Stimulated activated CD8-positive, alpha-beta memory T cell treated with anti-CD3 and anti-CD28 coated beads, Interleukin-12 subunit alpha, Interleukin-12 subunit beta, amount 100 ng/mL, for 4 hours (primary cell): ENCODE results near the gene LIN28A.
A peak's percentile ranks its signal among the peaks of the same experiment; 100 is the strongest.

Source experiments
- DNase-seq: peaks from one replicate; pipeline ENCODE4 v3.0.0-alpha.2; 2020; ENCODE audit warnings: low read depth

The LIN28A gene

GRCh38 chr1:26438041-26438440, 27.4 kb downstream of the LIN28A start:
- no peak for DNase-seq

DNA sequence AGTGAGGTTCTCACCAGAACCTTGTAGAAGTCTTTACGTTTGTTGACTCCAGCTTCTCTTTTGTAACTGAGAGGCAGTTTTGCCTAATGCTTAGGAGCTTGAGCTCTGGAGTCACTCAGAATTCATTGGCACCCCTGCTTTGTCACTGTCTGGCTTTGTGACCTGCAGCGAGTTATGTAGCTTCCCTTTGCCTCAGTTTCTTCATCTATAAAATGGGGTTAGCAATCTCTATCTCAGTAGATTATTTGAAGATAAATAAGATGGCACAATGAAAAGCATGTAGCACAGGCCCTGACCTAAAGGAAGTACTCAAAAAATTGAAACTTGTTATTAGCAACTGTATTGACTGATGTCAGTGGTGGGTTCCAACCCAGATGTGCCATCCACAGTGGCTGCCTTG, 29.6 kb downstream of the LIN28A start:
- DNase-seq = no peak

- DNase-seq = no peak
These were observed 39.3 kb downstream of the LIN28A start for GRCh38 chr1:26449868-26450267.

DNA sequence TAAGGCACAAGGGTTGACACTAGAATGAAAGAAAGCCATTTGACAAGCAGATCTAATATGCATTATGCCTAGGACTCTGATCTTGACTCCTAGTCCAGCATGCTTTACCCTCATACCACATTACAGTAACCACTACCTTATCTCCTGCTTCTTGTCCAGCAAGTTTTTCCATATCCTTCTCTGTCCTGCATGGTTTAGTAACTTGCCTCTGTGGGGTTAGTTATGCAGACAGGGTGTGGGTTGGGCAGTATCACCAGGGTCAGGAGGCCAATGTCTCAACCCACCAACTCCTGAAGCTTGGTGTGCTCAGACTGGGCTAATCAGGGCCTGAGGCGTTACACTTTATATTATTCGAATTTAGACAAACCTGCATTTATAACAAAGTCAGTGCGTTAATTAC, 40.3 kb downstream of the LIN28A start:
- no peak for DNase-seq

GRCh38 chr1:26452459-26453183, 42.0 kb downstream of the LIN28A start:
- DNase-seq = no peak

DNA sequence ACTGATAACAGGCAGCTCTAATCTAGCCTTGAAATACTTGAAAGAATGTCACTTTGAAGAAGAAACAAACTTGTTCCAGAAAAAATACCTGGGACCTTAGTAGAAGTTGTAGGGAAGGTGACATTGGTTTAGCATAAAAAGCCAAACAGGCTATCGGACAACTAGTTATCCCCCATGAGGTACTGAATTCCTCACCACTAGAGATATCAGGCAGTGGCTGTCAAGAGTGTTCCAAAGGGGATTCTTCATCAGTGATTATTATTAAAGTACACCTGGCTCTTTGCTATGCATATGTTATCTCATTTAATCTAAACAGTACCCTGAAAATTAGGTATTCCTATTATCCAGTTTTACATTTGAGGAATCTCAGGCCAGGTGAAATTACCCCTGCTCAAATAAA, 48.5 kb downstream of the LIN28A start:
- no peak for DNase-seq

- no peak for DNase-seq
These were observed 49.0 kb downstream of the LIN28A start for GRCh38 chr1:26459573-26460031.

DNA sequence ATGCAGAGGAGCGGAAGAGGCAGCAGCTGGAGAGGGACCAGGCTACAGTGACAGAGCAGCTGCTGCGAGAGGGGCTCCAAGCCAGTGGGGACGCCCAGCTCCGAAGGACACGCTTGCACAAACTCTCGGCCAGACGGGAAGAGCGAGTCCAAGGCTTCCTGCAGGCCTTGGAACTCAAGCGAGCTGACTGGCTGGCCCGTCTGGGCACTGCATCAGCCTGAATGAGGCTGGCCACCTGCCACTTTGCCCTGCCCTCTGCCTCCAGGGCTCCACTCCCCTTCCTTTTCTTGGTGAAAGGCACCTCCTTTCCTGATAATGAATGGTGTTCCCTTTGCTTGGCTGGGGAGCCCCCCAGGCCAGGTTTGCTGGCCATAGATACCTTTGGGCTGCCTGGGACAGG, 58.3 kb downstream of the LIN28A start:
- DNase-seq = no peak

GRCh38 chr1:26469558-26469957, 58.9 kb downstream of the LIN28A start:
- no peak for DNase-seq

DNA sequence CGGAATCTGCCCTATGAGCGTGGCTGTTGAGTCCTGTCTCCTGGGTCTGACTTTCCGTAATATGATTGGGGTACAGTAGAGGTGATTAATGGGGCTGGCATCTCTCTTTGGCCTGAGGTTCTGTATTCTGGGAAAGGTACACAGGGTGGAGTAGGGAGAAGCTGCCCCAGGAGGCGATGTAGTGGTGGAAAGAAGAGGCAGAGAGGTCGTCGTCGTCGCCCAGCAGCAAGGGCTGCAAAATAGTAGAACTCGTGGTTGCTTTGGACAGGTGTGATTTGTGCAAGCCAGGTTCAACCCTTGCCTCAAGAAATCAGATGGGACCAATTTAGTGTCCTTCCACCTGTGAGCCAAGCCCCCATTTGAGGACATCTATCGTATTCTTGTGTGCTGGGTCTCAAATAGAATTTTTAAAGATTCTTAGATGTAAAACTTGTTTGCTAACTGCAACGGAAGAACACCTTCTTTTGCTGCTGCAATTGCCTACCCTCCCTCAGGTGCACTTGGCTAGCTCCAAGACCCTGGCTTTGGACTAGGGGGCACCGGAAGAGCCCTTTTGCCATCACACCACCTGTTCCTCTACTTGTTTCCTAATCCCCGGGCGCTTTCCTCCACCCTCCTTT, 60.4 kb downstream of the LIN28A start:
- DNase-seq = no peak

DNA sequence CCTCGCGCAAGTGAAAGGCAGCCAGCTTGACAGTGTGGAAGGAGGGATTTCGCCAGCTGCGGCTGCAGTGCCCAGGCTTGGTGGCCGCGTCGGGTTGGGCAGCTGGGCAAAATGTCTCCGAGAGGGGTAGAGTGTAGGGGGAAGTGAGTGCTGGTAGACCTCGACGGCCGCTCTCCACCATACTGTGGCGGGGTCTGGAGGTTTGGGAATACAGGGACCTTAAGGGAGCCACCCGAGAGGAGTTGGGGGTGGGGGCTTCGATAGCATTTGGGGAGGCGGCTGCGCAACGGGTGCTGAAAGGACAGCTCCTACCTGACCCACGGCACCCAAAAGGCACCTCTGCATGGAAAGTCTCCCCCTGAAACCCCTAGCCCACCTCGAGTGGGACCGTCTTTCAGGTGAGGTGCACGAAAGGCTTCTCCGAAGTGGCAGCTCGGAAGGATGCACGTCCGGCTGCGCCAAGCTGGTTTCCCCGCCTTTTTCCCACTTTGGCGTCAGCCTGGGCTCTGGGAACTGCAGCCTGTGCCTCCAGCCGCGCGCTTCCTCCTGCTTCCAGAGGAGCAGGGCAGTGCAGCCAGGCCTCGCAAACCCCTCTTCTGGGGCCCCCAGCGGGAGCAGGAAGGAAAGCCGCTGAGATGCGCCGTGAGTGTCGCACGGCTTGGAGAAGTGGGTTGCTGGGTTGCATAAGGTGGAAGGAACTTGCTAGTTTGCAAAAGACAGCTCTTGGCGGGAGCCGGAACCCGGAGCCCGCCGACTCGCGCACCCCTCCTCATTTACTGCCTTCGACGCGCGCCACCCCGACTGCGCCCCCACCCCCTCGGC, 61.1 kb downstream of the LIN28A start:
- DNase-seq = peak; percentile 20

GRCh38 chr1:26472320-26472900, 61.8 kb downstream of the LIN28A start, which contains the start of gene HMGN2:
Gene HMGN2, plus strand, starts transcription at chr1:26472440. Its CDS starts 173 bp downstream, at chr1:26472613.
- DNase-seq = peak; percentile 75

- DNase-seq = peak; percentile 95
These were observed 62.6 kb downstream of the LIN28A start for GRCh38 chr1:26472901-26473845.

GRCh38 chr1:26474818-26475217, 64.2 kb downstream of the LIN28A start:
- no peak for DNase-seq

DNA sequence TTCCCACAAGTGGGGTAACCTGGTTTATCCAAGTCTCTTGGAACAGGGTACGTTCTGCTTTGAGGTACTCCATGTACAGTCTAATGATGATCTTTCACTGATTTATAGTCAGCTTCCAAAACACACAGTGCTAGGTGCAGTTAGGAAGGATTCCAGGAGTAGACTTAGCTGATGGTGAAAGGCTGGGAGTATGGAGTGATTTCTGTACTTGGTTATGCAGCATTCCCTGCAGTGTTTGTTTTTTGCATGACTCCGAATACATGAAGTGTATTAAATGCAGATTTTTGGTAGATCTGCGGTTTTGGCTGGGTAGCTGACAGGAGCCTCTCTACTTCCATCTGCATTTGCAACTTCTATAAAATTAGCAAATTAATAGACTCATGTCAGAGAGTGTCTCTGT, 65.4 kb downstream of the LIN28A start:
- no peak for DNase-seq

GRCh38 chr1:26476958-26477357, 66.3 kb downstream of the LIN28A start:
- no peak for DNase-seq

DNA sequence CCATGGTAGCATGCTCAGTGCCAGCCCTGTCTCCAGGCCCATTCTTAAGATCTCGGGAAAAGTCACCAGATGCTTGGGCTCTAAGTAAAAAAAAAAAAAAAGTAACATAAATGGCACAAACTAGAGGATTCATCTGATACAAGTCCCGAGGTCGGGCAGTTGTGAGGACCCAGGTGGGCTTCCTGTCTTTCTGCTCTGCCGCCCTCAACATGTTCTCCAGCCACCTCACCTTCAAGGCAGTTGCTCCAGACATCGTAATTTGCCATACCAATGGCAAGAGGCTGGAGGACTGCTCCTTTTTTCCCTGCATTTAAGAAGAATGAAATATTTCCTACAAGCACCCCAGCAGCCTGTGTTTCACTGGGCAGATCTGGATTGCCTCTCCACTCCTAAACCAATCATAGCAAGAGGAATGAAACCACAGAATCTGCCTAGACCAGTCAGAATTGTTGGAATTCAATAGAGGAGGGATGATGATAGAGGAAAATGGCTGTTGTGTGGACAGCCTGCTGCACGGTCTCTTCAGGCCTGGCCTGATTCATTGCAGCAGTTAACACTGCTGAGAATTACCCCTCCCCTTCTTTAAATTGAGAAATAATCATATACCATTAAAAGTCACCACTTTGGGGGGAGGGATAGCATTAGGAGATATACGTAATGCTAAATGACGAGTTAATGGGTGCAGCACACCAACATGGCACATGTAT, 67.0 kb downstream of the LIN28A start:
- DNase-seq = no peak

DNA sequence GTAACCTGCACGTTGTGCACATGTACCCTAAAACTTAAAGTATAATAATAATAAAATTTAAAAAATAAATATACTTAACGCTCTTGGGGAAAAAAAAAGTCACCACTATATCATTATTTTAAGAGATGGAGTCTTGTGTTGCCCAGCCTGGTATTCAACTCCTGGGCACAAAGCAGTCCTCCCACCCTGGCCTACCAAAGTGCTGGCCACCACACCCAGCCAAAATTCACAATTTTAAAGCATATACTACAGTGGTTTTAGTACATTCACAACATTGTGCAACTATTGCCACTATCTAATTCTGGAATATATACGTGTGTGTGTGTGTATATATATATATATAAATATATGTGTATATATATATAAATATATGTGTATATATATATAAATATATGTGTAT, 67.5 kb downstream of the LIN28A start:
- DNase-seq = no peak

GRCh38 chr1:26478988-26479387, 68.4 kb downstream of the LIN28A start:
- DNase-seq = no peak
